ENCODE results near the gene NAMPT.

DNA sequence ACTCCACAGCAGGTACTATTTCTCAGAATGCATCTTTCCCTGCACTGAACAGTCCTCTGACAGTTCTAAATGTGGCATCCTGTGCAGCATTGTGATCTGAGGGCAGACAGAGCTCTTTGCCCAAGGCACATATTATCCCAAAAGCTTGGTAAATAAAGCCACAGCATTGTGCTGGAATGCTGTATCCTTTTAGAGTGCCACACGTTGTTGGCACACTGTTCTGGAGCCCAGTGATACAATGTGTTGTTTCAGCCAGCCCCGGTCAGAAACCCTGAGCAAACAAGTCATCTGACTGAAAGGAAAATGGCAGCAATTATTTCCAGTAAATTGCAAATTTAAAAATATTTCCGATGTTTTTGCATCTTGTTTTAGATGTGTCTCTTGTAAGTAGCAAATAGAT lies 45.4 kb downstream of the NAMPT start:
- TF ChIP-seq, protein P1, sequence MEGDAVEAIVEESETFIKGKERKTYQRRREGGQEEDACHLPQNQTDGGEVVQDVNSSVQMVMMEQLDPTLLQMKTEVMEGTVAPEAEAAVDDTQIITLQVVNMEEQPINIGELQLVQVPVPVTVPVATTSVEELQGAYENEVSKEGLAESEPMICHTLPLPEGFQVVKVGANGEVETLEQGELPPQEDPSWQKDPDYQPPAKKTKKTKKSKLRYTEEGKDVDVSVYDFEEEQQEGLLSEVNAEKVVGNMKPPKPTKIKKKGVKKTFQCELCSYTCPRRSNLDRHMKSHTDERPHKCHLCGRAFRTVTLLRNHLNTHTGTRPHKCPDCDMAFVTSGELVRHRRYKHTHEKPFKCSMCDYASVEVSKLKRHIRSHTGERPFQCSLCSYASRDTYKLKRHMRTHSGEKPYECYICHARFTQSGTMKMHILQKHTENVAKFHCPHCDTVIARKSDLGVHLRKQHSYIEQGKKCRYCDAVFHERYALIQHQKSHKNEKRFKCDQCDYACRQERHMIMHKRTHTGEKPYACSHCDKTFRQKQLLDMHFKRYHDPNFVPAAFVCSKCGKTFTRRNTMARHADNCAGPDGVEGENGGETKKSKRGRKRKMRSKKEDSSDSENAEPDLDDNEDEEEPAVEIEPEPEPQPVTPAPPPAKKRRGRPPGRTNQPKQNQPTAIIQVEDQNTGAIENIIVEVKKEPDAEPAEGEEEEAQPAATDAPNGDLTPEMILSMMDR (IDR thresholded peaks at IDR 0.05) = no peak
- TF ChIP-seq POLR2A (IDR thresholded peaks at IDR 0.05) = no peak
